HepG2 (cell line): ENCODE results near the gene SHQ1. TPM values are rescaled to one million over a fixed set of nuclear protein-coding genes. Genes with fewer than 3 reads are reported as not detected.

Source experiments
- ELF1 ChIP-seq: sonication (generic); formaldehyde crosslinking; IDR thresholded peaks from 2 replicates; pipeline ENCODE4 v1.4.0; 2020; ENCODE audit warnings: missing genetic modification reagents
- PRDM10 ChIP-seq: sonication (generic); formaldehyde crosslinking; IDR thresholded peaks from 2 replicates; pipeline ENCODE4 v1.4.0; 2020; ENCODE audit warnings: low read depth, missing genetic modification reagents
- ZFYVE20 ChIP-seq: sonication (generic); formaldehyde crosslinking; IDR thresholded peaks from 2 replicates; pipeline ENCODE4 v1.8.0; 2023; ENCODE audit warnings: low read depth, mild to moderate bottlenecking, moderate library complexity, missing genetic modification reagents, borderline replicate concordance
- ZNF407 ChIP-seq: sonication (generic); formaldehyde crosslinking; IDR thresholded peaks from one replicate; pipeline ENCODE4 v1.5.1; 2020; ENCODE audit warnings: mild to moderate bottlenecking, missing genetic modification reagents; ENCODE audit errors: not compliant biosample characterization
- ZNF558 ChIP-seq: sonication (generic); formaldehyde crosslinking; IDR thresholded peaks from 2 replicates; pipeline ENCODE4 v1.9.0; 2022; ENCODE audit warnings: mild to moderate bottlenecking, missing genetic modification reagents, borderline replicate concordance
- polyA plus RNA-seq, 8 experiments: library from polyadenylated mRNA; depleted of rRNA in 3 of 8; stranded (reverse) in 7 of 8; unstranded in 1 of 8; fragments of >200 nt; fragmentation: Illumina TruSeq in 4 of 8; extraction: Trizol in 4 of 8; gene quantifications; 2 replicates each; pipeline versions ENCODE4 v1.2.1 to v1.2.3, GENCODE V29; 2011 to 2016; ENCODE audit warnings: low read depth in 4 of 8, missing spikeins in 1 of 8, mixed read lengths in 1 of 8; ENCODE audit not compliant: insufficient read depth in 1 of 8
- total RNA-seq, 5 experiments: library from RNA; depleted of rRNA; stranded (reverse); fragments of >200 nt; fragmentation: Illumina TruSeq; extraction: Trizol; gene quantifications; 2 replicates each; pipeline ENCODE4 v1.2.3, GENCODE V29; 2016; ENCODE audit warnings: low read depth in 1 of 5
- TF ChIP-seq, protein P1 (sequence below): IDR thresholded peaks from 2 replicates; pipeline ENCODE4 v1.6.1; 2016; ENCODE audit warnings: low read depth

The SHQ1 gene
- total and polyA plus RNA-seq, 2 of the 13 experiments (the other 11 are each of a cell fraction or from before 2014, with no cell fraction given), result 5.5 to 20.3 TPM

- TF ChIP-seq PRDM10 (CRISPR knock-in tag) (no peak), ZNF558 (CRISPR knock-in tag) (no peak), ELF1 (CRISPR knock-in tag) (no peak), ZFYVE20 (CRISPR knock-in tag) (no peak), ZNF407 (CRISPR knock-in tag) (no peak)
- TF ChIP-seq, protein P1, sequence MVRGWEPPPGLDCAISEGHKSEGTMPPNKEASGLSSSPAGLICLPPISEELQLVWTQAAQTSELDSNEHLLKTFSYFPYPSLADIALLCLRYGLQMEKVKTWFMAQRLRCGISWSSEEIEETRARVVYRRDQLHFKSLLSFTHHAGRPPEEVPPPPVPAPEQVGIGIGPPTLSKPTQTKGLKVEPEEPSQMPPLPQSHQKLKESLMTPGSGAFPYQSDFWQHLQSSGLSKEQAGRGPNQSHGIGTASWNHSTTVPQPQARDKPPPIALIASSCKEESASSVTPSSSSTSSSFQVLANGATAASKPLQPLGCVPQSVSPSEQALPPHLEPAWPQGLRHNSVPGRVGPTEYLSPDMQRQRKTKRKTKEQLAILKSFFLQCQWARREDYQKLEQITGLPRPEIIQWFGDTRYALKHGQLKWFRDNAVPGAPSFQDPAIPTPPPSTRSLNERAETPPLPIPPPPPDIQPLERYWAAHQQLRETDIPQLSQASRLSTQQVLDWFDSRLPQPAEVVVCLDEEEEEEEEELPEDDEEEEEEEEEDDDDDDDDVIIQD (CRISPR knock-in tag), result no peak
These were observed 39.7 kb upstream of the SHQ1 start, which contains the start of gene GXYLT2 (continued) for GRCh38 chr3:72887705-72888545.
